GM10266 (cell line): ENCODE measurements around the gene RHOBTB1.

Experiments
- DNase-seq: peaks from one replicate; pipeline ENCODE4 v3.0.0; 2012; ENCODE audit errors: extremely low spot score
- TF ChIP-seq, protein P1 (sequence below): IDR thresholded peaks from 2 replicates; pipeline ENCODE4 v1.5.1; 2012; ENCODE audit warnings: mild to moderate bottlenecking, low read depth; ENCODE audit not compliant: control insufficient read depth, insufficient read depth; ENCODE audit errors: missing control alignments

Gene RHOBTB1

DNA sequence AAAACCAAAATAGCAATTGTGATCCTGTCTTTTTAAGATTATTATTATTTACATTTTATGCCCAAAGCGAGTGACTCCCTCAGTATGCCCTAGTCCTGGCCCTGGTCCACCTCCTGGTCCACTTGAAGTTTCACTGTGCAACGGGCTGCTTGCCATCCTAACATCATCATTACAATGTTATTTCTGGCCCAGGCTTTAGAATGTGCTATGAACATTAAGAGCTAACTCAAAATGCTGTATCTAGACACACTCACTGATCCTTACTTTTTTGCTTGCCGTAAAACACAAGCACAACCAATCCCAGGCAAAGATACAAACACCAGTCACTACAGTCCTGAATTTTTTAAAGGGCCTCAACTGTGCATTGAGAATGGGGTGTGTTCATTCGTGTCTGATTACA is 38.4 kb downstream of the RHOBTB1 start:
- no peak for DNase-seq
- TF ChIP-seq, protein P1, sequence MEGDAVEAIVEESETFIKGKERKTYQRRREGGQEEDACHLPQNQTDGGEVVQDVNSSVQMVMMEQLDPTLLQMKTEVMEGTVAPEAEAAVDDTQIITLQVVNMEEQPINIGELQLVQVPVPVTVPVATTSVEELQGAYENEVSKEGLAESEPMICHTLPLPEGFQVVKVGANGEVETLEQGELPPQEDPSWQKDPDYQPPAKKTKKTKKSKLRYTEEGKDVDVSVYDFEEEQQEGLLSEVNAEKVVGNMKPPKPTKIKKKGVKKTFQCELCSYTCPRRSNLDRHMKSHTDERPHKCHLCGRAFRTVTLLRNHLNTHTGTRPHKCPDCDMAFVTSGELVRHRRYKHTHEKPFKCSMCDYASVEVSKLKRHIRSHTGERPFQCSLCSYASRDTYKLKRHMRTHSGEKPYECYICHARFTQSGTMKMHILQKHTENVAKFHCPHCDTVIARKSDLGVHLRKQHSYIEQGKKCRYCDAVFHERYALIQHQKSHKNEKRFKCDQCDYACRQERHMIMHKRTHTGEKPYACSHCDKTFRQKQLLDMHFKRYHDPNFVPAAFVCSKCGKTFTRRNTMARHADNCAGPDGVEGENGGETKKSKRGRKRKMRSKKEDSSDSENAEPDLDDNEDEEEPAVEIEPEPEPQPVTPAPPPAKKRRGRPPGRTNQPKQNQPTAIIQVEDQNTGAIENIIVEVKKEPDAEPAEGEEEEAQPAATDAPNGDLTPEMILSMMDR, result no peak

DNA sequence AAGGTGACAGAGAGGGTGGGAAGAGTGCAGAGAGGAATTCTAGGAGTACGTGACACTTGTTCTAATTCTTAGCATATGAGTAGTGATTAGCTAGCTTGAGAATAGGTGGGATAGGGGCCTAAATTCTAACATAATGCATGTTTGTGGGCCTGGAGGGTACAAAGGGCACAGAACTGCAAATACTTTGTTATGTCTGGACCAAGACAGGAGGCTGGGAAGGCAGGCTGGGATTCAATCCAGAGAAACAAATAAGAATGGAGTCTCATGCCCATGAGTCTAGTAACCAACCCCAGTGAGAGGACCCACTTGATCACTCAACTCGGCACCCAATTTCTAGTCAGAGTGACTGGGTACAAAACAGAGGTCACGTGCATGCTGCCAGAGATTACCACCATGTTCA is 40.9 kb downstream of the RHOBTB1 start:
- DNase-seq, result no peak
- TF ChIP-seq, protein P1, result no peak

DNA sequence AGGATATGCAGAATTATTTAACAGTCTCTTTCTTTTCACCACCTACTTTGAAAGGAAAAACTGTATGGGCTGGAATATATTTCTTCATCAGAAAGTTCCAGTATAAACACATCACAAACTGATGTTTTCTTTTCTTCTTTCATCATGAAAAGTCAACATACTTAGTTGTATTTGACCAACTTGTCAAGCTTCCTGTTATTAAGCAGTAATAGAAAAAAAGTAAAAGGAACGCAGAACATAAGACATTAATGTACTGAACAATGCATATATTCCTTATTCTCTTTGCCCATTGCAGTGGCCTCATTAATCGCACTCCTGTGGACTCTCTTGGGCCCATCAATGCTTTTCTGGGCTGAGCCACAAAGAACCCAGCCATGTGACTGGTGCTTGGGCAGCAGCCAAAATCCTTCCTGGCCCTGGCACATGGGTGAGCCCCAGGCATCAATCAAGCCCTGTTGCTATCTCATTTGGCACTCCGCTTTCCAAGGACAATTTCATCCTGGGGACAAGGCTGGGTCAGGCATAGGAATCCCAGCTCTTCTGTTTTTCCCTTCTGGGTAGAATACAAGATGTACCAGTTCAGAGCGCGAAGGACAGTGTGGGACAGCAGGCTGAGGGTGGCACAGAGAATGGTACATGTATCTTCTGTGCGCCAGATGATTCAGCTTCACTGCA is 42.3 kb downstream of the RHOBTB1 start:
- TF ChIP-seq, protein P1, result no peak
- no peak for DNase-seq

DNA sequence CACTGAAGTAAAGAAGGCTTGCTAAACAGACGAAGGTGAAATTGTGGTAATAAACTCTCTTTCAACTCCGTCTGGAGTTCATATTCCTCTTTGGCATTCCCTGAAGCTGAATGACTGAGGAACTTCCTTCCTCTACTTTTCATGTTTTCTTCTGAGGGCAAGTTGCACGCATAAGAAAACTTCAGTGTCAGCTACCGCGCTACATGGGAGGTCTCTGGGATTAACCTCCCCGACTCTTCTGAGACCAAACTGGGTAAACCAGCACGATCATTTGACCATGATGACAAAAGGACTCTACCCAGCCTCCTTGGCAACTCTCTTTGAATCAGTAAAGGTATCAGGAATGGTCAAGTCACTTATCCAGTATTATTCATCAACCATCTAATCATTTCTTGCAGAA is 44.7 kb downstream of the RHOBTB1 start:
- TF ChIP-seq, protein P1, result no peak
- no peak for DNase-seq

DNA sequence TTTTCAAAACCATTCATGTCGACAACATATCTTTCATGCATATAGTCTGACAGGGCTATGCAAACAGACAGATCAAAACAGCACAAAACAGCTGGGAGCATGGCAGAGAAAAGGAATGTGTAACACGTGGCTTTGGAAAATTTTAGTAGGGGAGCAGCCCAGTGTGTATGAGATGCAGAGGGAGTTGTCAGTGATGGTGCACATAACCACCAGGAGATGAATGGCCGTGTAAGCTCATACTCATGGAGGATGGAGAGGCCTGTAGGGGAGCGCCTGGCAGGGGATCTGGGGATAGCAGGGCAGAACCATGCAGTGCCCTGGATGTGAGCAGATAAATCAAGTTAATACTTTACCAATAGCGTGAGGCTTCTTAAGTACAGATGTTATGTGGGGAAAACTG is 45.7 kb downstream of the RHOBTB1 start:
- DNase-seq, result no peak
- TF ChIP-seq, protein P1, result no peak

DNA sequence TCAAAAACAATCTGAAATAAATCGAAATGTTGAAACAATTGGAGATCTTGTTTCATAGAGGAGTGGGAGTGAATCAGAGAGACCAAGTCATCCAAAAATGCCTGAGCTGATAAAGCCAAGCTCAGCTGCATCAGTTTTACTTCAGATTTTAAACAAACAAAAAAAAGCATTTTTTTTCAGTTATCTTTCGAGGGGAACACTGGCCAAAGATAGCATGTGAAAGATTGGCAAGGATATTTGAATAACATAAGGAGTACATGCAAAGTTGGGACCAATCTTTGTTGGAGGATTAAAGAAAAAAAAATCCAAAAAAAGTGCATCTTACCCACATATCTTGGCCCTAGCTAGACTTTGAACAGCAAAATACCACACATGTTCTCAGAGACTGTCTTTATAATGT is 47.2 kb downstream of the RHOBTB1 start:
- DNase-seq, result no peak
- TF ChIP-seq, protein P1, result no peak

DNA sequence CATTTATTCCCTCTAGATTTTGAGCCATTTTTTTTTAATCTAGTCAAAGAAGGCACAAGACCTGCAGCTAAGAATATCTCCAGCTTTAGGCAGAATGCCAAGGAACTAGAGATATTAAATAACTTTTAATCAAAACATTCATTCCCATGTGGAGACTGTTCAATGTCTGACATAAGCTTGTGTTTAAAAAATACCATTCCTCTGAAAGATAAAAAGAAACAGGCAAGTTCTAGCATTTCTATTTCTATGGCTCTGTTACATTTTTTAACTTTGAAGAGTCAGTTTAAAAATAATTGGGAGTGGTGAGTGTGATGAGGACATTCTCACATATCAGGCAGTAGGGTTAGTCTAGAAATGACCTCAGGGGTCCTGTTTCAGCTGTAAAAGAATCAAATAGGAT is 48.0 kb downstream of the RHOBTB1 start:
- TF ChIP-seq, protein P1, result no peak
- DNase-seq, result no peak
